CD14-positive monocyte (primary cell): Measurements from ENCODE around the gene KLRD1. TPM values are rescaled to one million over a fixed set of nuclear protein-coding genes. Genes with fewer than 3 reads are reported as not detected.

ENCODE experiments used
- DNase-seq, 3 donors: peaks; one replicate each; pipeline ENCODE4 v3.0.0-alpha.2; 2011 to 2022
- H2AFZ ChIP-seq: 2 replicates; pipeline ENCODE4 v1.6.0; 2012; ENCODE audit warnings: mild to moderate bottlenecking, low read depth, low read length, inconsistent platforms; ENCODE audit not compliant: insufficient read depth, poor library complexity, severe bottlenecking
- H3K27ac ChIP-seq, 2 donors: 1 replicate in 1 of 2; 2 replicates in 1 of 2; pipeline ENCODE4 v1.5.1; 2012 to 2013; ENCODE audit warnings: low read length in 2 of 2, control low read depth in 1 of 2, inconsistent platforms in 1 of 2, low read depth in 1 of 2, mild to moderate bottlenecking in 1 of 2
- H3K27me3 ChIP-seq, 2 donors: one replicate each; pipeline versions ENCODE4 v1.6.0 to v1.6.1; 2011 to 2013; ENCODE audit warnings: low read length in 2 of 2; ENCODE audit not compliant: control insufficient read depth in 2 of 2, insufficient read depth in 2 of 2
- H3K36me3 ChIP-seq, 2 donors: replicated peaks in 1 of 2; 1 replicate in 1 of 2; 2 replicates in 1 of 2; pipeline versions ENCODE4 v1.5.1 to v1.6.1; 2012 to 2013; ENCODE audit warnings: low read length in 2 of 2, control low read depth in 1 of 2, inconsistent platforms in 1 of 2, mild to moderate bottlenecking in 1 of 2; ENCODE audit not compliant: insufficient read depth in 2 of 2, control insufficient read depth in 1 of 2
- H3K4me1 ChIP-seq, 2 donors: 1 replicate in 1 of 2; 2 replicates in 1 of 2; pipeline versions ENCODE4 v1.5.1 to v1.6.1; 2012 to 2013; ENCODE audit warnings: low read length in 2 of 2, control low read depth in 1 of 2, inconsistent platforms in 1 of 2, mild to moderate bottlenecking in 1 of 2, moderate library complexity in 1 of 2; ENCODE audit not compliant: insufficient read depth in 2 of 2, control insufficient read depth in 1 of 2
- H3K4me2 ChIP-seq: replicated peaks from 2 replicates; pipeline ENCODE3; 2012; ENCODE audit warnings: low read length, moderate library complexity, mild to moderate bottlenecking; ENCODE audit not compliant: poor library complexity, severe bottlenecking; ENCODE audit errors: extremely low read depth
- H3K4me3 ChIP-seq, 3 experiments: fragments of 200-600 bp in 1 of 3; sonication (generic) in 1 of 3; replicated peaks in 1 of 3; 1 replicate in 2 of 3; 2 replicates in 1 of 3; pipeline ENCODE4 v1.5.1; 2011 to 2013; ENCODE audit warnings: low read length in 3 of 3, mild to moderate bottlenecking in 3 of 3, control low read depth in 2 of 3, low read depth in 2 of 3, inconsistent platforms in 1 of 3, moderate library complexity in 1 of 3
- H3K79me2 ChIP-seq: 2 replicates; pipeline ENCODE4 v1.6.0; 2012; ENCODE audit warnings: mild to moderate bottlenecking, control low read depth, inconsistent platforms, low read length, moderate library complexity; ENCODE audit not compliant: insufficient read depth
- H3K9ac ChIP-seq: 2 replicates; pipeline ENCODE4 v1.6.0; 2017; ENCODE audit warnings: low read length, mild to moderate bottlenecking; ENCODE audit not compliant: insufficient read depth, poor library complexity, severe bottlenecking
- H3K9me3 ChIP-seq, 2 donors: replicated peaks in 1 of 2; 1 replicate in 1 of 2; 2 replicates in 1 of 2; pipeline versions ENCODE4 v1.5.1 to v1.6.1; 2012 to 2013; ENCODE audit warnings: low read length in 2 of 2, control low read depth in 1 of 2; ENCODE audit not compliant: control insufficient read depth in 1 of 2, insufficient read depth in 1 of 2
- H4K20me1 ChIP-seq: 2 replicates; pipeline ENCODE4 v1.6.0; 2012; ENCODE audit warnings: mild to moderate bottlenecking, low read length, control low read depth, moderate library complexity; ENCODE audit not compliant: insufficient read depth
- H3K27ac Mint-ChIP-seq, 7 donors: one replicate each; pipeline ENCODE4 v1.8.0; 2020; ENCODE audit warnings: mild to moderate bottlenecking in 7 of 7, mixed read lengths in 7 of 7, moderate library complexity in 6 of 7, inconsistent platforms in 2 of 7
- H3K27me3 Mint-ChIP-seq, 3 donors: one replicate each; pipeline ENCODE4 v1.8.0; 2021 to 2022; ENCODE audit warnings: low read depth in 3 of 3, mild to moderate bottlenecking in 3 of 3, mixed read lengths in 3 of 3, moderate library complexity in 3 of 3, inconsistent platforms in 1 of 3
- H3K36me3 Mint-ChIP-seq, 2 donors: one replicate each; pipeline ENCODE4 v1.8.0; 2020; ENCODE audit warnings: mixed read lengths in 2 of 2, inconsistent platforms in 1 of 2, mild to moderate bottlenecking in 1 of 2
- H3K4me1 Mint-ChIP-seq: one replicate; pipeline ENCODE4 v1.8.0; 2020; ENCODE audit warnings: mild to moderate bottlenecking, mixed read lengths
- H3K4me3 Mint-ChIP-seq, 2 donors: one replicate each; pipeline ENCODE4 v1.8.0; 2020; ENCODE audit warnings: mild to moderate bottlenecking in 2 of 2, mixed read lengths in 2 of 2, moderate library complexity in 1 of 2
- H3K9me3 Mint-ChIP-seq, 7 donors: one replicate each; pipeline ENCODE4 v1.8.0; 2020 to 2022; ENCODE audit warnings: mixed read lengths in 7 of 7, mild to moderate bottlenecking in 6 of 7, moderate library complexity in 6 of 7, inconsistent platforms in 2 of 7
- CTCF ChIP-seq: fragments of 200-600 bp; IDR thresholded peaks from one replicate; pipeline ENCODE4 v1.8.0; 2022; ENCODE audit warnings: antibody characterized with exemption, mild to moderate bottlenecking
- WGBS: methylation state at CpG from one replicate; pipeline ENCODE4 v1.1.5; 2013; ENCODE audit warnings: missing lambda C conversion rate; ENCODE audit not compliant: insufficient coverage; 5-methylcytosine and 5-hydroxymethylcytosine counted together
- intact Hi-C, 2 donors: fragments of 100-400 bp; cut with micrococcal nuclease; formaldehyde crosslinking; loops; one replicate each; pipeline versions ENCODE4 v1.15.0 to v1.15.1; 2023
- polyA plus RNA-seq, 3 donors: library from polyadenylated mRNA; depleted of rRNA in 1 of 3; unstranded in 2 of 3; stranded (reverse) in 1 of 3; fragments of 300-500 nt in 2 of 3; fragments of >200 nt in 1 of 3; fragmentation: Illumina TruSeq in 2 of 3; gene quantifications; 1 replicate in 2 of 3; 2 replicates in 1 of 3; pipeline ENCODE4 v1.2.3, GENCODE V29; 2012 to 2021

Gene KLRD1
- polyA plus RNA-seq, 3 donors: 0.08 to 0.79 (median 0.51) TPM

DNA sequence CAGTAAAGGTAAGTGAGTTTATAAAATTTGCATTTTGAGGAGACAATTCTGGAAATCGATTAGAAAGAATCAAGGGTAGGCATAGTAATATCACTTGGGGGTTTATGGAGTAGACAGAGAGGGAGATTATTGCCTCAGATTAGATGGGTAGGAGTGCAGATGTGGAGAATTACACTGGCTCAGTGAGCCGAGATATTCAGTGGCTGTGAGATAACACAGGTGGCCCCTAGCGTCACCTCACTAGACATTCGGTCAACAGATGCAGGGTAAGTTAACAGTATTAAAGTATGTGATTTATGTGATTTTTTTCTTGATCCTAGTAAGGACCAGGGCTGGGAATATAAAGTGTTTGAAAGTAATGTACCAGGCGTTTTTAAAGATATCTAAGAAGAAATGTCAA is 39.6 kb upstream of the KLRD1 start:
- WGBS: 96% methylated on average over 5 of the region's 5 CpGs
- no peak overlapping the region for H3K4me3 Mint-ChIP-seq
- H3K27me3 Mint-ChIP-seq: peaks cover 0 to 3% (median 0%) of the 10 kb centered on the region in 3 donors
- no peaks in the 10 kb centered on the region for H3K36me3 Mint-ChIP-seq
- peaks cover 0 to 6% (median 2%) of the 10 kb centered on the region in 7 donors for H3K9me3 Mint-ChIP-seq
- H3K4me1 Mint-ChIP-seq: no peaks in the 10 kb centered on the region
- H3K4me1 ChIP-seq: no peaks in the 10 kb centered on the region
- no peak overlapping the region for H2AFZ ChIP-seq
- H3K27ac ChIP-seq: no peak overlapping the region
- DNase-seq: no peak
- no peak overlapping the region for H3K9ac ChIP-seq
- H3K9me3 ChIP-seq: no peaks in the 10 kb centered on the region
- no peak overlapping the region for H3K4me2 ChIP-seq
- no peak overlapping the region for H3K27ac Mint-ChIP-seq
- no peak for TF ChIP-seq CTCF
- H3K79me2 ChIP-seq: no peaks in the 10 kb centered on the region
- H3K4me3 ChIP-seq: no peak overlapping the region
- H3K36me3 ChIP-seq: no peaks in the 10 kb centered on the region
- no peaks in the 10 kb centered on the region for H3K27me3 ChIP-seq
- intact Hi-C loops: no loop called here
- H4K20me1 ChIP-seq: no peaks in the 10 kb centered on the region

- 100% methylated on average over 1 of the region's 2 CpGs for WGBS
- Histone ChIP-seq H3K27me3 (no peaks in the 10 kb centered on the region), H4K20me1 (no peaks in the 10 kb centered on the region), H3K4me1 (no peaks in the 10 kb centered on the region), H3K27ac (no peak overlapping the region), H3K9me3 (no peaks in the 10 kb centered on the region), H3K9ac (no peak overlapping the region), H2AFZ (no peak overlapping the region), H3K79me2 (no peaks in the 10 kb centered on the region), H3K4me2 (no peak overlapping the region), H3K36me3 (no peaks in the 10 kb centered on the region), H3K4me3 (no peak overlapping the region)
- DNase-seq: no peak
- Mint-ChIP-seq H3K27me3 (peaks cover 0 to 3% (median 0%) of the 10 kb centered on the region in 3 donors), H3K27ac (no peak overlapping the region), H3K4me3 (no peak overlapping the region), H3K9me3 (peaks cover 0 to 6% (median 1%) of the 10 kb centered on the region in 7 donors), H3K4me1 (no peaks in the 10 kb centered on the region), H3K36me3 (no peaks in the 10 kb centered on the region)
- intact Hi-C loops: no loop called here
- TF ChIP-seq CTCF: no peak
Observed at GRCh38 chr12:10272467-10272866, 35.2 kb upstream of the KLRD1 start.
